Endothelial cell of umbilical vein (primary cell): ENCODE measurements around the gene C14orf180. TPM values are rescaled to one million over a fixed set of nuclear protein-coding genes. Genes with fewer than 3 reads are reported as not detected.

ENCODE experiments used
- BruUV-seq: library from RNA; stranded (reverse); fragments of 400-500 nt; replicated peaks from 2 replicates; lab custom pipeline; 2021; lab: Mats Ljungman, UMichigan
- CTCF ChIA-PET: fragments of 300-600, 350-600 bp; sonication (Branson Sonifier 250); formaldehyde crosslinking; loops from one replicate; lab custom pipeline; 2021; ENCODE audit warnings: antibody characterized with exemption, inconsistent platforms; lab: Charles Lee
- POLR2A ChIA-PET: fragments of 300-600, 350-600 bp; sonication (Branson Sonifier 250); formaldehyde crosslinking; loops from one replicate; lab custom pipeline; 2021; ENCODE audit warnings: antibody characterized with exemption, inconsistent platforms; lab: Charles Lee
- DNase-seq: peaks from one replicate; pipeline ENCODE4 v3.0.0-alpha.2; 2011; ENCODE audit warnings: low read depth, low spot score
- FAIRE-seq: peaks from 2 replicates; lab custom pipeline; 2011; peaks lifted over from hg19 to GRCh38; lab: Jason Lieb, UNC
- H2AFZ ChIP-seq: 2 replicates; pipeline ENCODE4 v1.6.0; 2012; ENCODE audit warnings: low read depth, low read length, control low read depth, inconsistent platforms
- H3K27ac ChIP-seq: 2 replicates; pipeline ENCODE4 v1.5.1; 2011; ENCODE audit warnings: low read depth, mild to moderate bottlenecking, control low read depth, low read length, moderate library complexity; ENCODE audit not compliant: insufficient read depth
- H3K27me3 ChIP-seq, 2 experiments: 2 replicates each; pipeline versions ENCODE4 v1.6.0 to v1.6.1; 2011; ENCODE audit warnings: low read length in 2 of 2, mixed read lengths in 1 of 2; ENCODE audit not compliant: control insufficient read depth in 2 of 2, insufficient read depth in 2 of 2
- H3K36me3 ChIP-seq, 2 experiments: 2 replicates in 1 of 2; 3 replicates in 1 of 2; pipeline ENCODE4 v1.5.1; 2011; ENCODE audit warnings: low read length in 2 of 2, mild to moderate bottlenecking in 1 of 2, moderate library complexity in 1 of 2; ENCODE audit not compliant: control insufficient read depth in 2 of 2, insufficient read depth in 2 of 2; ENCODE audit errors: extremely low read depth in 1 of 2
- H3K4me1 ChIP-seq: 3 replicates; pipeline ENCODE4 v1.5.1; 2011; ENCODE audit warnings: mild to moderate bottlenecking, low read length; ENCODE audit not compliant: control insufficient read depth, insufficient read depth; ENCODE audit errors: extremely low read depth
- H3K4me2 ChIP-seq: 2 replicates; pipeline ENCODE4 v1.6.1; 2011; ENCODE audit warnings: low read length, control low read depth, mixed read lengths; ENCODE audit not compliant: insufficient read depth
- H3K4me3 ChIP-seq, 3 experiments: fragments of 200-600 bp in 1 of 3; sonication (generic), shearing (Covaris generic) in 1 of 3; replicated peaks in 1 of 3; 2 replicates each; pipeline ENCODE4 v1.5.1; 2011 to 2016; ENCODE audit warnings: control low read depth in 3 of 3, low read length in 3 of 3, mild to moderate bottlenecking in 2 of 3, inconsistent platforms in 1 of 3, low read depth in 1 of 3, moderate library complexity in 1 of 3; ENCODE audit not compliant: insufficient read depth in 1 of 3
- H3K79me2 ChIP-seq: 2 replicates; pipeline ENCODE4 v1.6.0; 2012; ENCODE audit warnings: low read length, inconsistent platforms; ENCODE audit not compliant: control insufficient read depth, insufficient read depth
- H3K9ac ChIP-seq: replicated peaks from 2 replicates; pipeline ENCODE3; 2011; ENCODE audit warnings: low read length, control low read depth; ENCODE audit not compliant: insufficient read depth; ENCODE audit errors: extremely low read depth
- H3K9me1 ChIP-seq: replicated peaks from 3 replicates; pipeline ENCODE4 v1.6.0; 2011; ENCODE audit warnings: mild to moderate bottlenecking, low read length; ENCODE audit not compliant: control insufficient read depth, insufficient read depth; ENCODE audit errors: extremely low read depth
- H3K9me3 ChIP-seq: replicated peaks from 2 replicates; pipeline ENCODE4 v1.5.1; 2012; ENCODE audit warnings: low read length, inconsistent platforms; ENCODE audit not compliant: control insufficient read depth, insufficient read depth
- H4K20me1 ChIP-seq: replicated peaks from 2 replicates; pipeline ENCODE3; 2011; ENCODE audit warnings: mild to moderate bottlenecking, low read length; ENCODE audit not compliant: control insufficient read depth, insufficient read depth; ENCODE audit errors: extremely low read depth
- EZH2 ChIP-seq: IDR thresholded peaks from 2 replicates; pipeline ENCODE4 v1.6.1; 2012; ENCODE audit warnings: borderline replicate concordance, low read depth, mild to moderate bottlenecking, moderate library complexity, low read length, inconsistent platforms; ENCODE audit not compliant: severe bottlenecking
- FOS ChIP-seq: IDR thresholded peaks from 2 replicates; pipeline ENCODE4 v1.6.1; 2011; ENCODE audit warnings: mild to moderate bottlenecking, low read length, moderate library complexity, borderline replicate concordance; ENCODE audit not compliant: insufficient read depth
- GATA2 ChIP-seq: IDR thresholded peaks from 2 replicates; pipeline ENCODE4 v1.7.0; 2011; ENCODE audit warnings: low read depth, mild to moderate bottlenecking, moderate library complexity, mixed read lengths, low read length; ENCODE audit not compliant: insufficient read length, insufficient read depth
- JUN ChIP-seq: IDR thresholded peaks from 2 replicates; pipeline ENCODE4 v1.6.1; 2011; ENCODE audit warnings: borderline replicate concordance, low read depth; ENCODE audit not compliant: insufficient read length, insufficient read depth
- MYC ChIP-seq: IDR thresholded peaks from one replicate; pipeline ENCODE4 v1.6.1; 2011; ENCODE audit warnings: mild to moderate bottlenecking, low read depth, low read length
- POLR2A ChIP-seq: IDR thresholded peaks from 2 replicates; pipeline ENCODE4 v1.6.1; 2012; ENCODE audit warnings: low read depth, mild to moderate bottlenecking, control low read depth, low read length
- POLR2AphosphoS5 ChIP-seq: IDR thresholded peaks from 2 replicates; pipeline ENCODE4 v1.6.1; 2012; ENCODE audit warnings: low read depth, mild to moderate bottlenecking, control low read depth, low read length, moderate library complexity; ENCODE audit not compliant: insufficient read depth
- dilution Hi-C: fragments of 300-500 bp; cut with MboI; formaldehyde crosslinking; loops from one replicate; pipeline ENCODE4 v1.15.0; 2019; ENCODE audit warnings: low sequenced_read_pairs; ENCODE audit not compliant: extremely low pct_ligation_motif_present
- intact Hi-C: fragments of 100-400 bp; cut with micrococcal nuclease; formaldehyde crosslinking; loops from one replicate; pipeline ENCODE4 v1.10.0; 2022
- polyA plus RNA-seq, 4 experiments: library from polyadenylated mRNA; depleted of rRNA in 3 of 4; stranded (reverse) in 3 of 4; unstranded in 1 of 4; fragments of >200 nt; gene quantifications; 2 replicates each; pipeline versions ENCODE4 v1.2.1 to v1.2.3, GENCODE V29; 2011 to 2012; ENCODE audit warnings: missing spikeins in 1 of 4
- total RNA-seq: library from RNA; stranded (reverse); gene quantifications from 2 replicates; pipeline ENCODE4 v1.2.3, GENCODE V29; 2021
- TF ChIP-seq, protein P1 (sequence below): IDR thresholded peaks from 2 replicates; pipeline ENCODE4 v1.6.1; 2011; ENCODE audit not compliant: insufficient read depth, insufficient read length
- TF ChIP-seq, protein P2 (sequence below), 2 donors: IDR thresholded peaks; 1 replicate in 1 of 2; 2 replicates in 1 of 2; pipeline ENCODE4 v1.5.1; 2011; ENCODE audit warnings: low read length in 2 of 2, mild to moderate bottlenecking in 2 of 2, moderate library complexity in 2 of 2, control low read depth in 1 of 2, inconsistent platforms in 1 of 2, low read depth in 1 of 2; ENCODE audit not compliant: insufficient read depth in 1 of 2; ENCODE audit errors: extremely low read depth in 1 of 2

The C14orf180 gene
- total and polyA plus RNA-seq, 2 donors (not counting 3 experiments of a cell fraction or from before 2014, with no cell fraction given): not detected

DNA sequence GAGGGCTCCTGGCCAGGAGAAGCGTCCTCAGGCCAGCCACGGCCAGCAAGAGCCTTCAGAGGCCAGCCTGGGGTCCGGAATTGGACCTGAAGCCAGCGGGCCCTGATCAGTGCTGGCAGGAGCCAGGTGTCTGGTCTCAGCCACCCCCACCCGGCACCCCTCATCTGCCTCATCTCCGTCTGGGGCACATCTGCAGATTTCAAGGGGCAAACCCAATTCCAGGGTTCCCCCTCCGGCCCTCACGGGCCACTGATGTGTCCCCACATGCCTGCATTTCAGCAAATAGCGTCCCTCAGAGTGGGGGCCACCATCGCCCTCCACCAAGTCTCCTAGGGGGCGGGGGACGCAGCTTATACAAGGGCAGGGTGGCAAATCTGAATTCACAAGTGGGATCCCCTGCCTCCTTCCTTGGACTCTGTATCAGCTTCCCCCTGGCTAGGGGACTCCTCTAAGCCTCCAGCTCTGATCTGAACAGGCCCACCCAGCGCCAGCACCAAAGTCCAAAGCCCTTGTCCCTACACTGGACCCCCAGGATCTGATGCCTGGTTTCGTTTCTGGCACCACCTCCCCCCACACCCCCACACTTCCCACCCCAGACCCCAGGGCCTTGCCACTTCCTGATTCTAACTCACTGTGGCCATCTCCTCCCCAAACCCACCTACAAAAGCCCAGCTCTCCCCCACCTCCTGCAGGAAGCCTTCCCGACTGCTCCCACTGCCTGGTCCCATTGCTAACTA lies 14.9 kb downstream of the C14orf180 start:
- Histone ChIP-seq H3K9me1 (no peaks in the 10 kb centered on the region), H4K20me1 (no peaks in the 10 kb centered on the region), H3K27me3 (no peaks in the 10 kb centered on the region), H3K4me2 (no peak overlapping the region), H3K79me2 (no peaks in the 10 kb centered on the region), H3K4me1 (no peaks in the 10 kb centered on the region), H3K27ac (no peak overlapping the region), H3K9ac (no peak overlapping the region), H2AFZ (no peak overlapping the region), H3K4me3 (no peak overlapping the region), H3K36me3 (no peaks in the 10 kb centered on the region), H3K9me3 (no peaks in the 10 kb centered on the region)
- ChIA-PET CTCF (no interaction called here), POLR2A (no interaction called here)
- dilution Hi-C loops (no loop called here), intact Hi-C loops (no loop called here)
- FAIRE-seq (no peak), DNase-seq (no peak)
- TF ChIP-seq EZH2 (no peak), JUN (no peak), POLR2AphosphoS5 (no peak), GATA2 (no peak), FOS (no peak), POLR2A (no peak), MYC (no peak)
- TF ChIP-seq, protein P1, sequence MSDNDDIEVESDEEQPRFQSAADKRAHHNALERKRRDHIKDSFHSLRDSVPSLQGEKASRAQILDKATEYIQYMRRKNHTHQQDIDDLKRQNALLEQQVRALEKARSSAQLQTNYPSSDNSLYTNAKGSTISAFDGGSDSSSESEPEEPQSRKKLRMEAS: no peak
- TF ChIP-seq, protein P2, sequence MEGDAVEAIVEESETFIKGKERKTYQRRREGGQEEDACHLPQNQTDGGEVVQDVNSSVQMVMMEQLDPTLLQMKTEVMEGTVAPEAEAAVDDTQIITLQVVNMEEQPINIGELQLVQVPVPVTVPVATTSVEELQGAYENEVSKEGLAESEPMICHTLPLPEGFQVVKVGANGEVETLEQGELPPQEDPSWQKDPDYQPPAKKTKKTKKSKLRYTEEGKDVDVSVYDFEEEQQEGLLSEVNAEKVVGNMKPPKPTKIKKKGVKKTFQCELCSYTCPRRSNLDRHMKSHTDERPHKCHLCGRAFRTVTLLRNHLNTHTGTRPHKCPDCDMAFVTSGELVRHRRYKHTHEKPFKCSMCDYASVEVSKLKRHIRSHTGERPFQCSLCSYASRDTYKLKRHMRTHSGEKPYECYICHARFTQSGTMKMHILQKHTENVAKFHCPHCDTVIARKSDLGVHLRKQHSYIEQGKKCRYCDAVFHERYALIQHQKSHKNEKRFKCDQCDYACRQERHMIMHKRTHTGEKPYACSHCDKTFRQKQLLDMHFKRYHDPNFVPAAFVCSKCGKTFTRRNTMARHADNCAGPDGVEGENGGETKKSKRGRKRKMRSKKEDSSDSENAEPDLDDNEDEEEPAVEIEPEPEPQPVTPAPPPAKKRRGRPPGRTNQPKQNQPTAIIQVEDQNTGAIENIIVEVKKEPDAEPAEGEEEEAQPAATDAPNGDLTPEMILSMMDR (IDR thresholded peaks at IDR 0.05; ENCODE audit: extremely low read depth in 1 of 2, insufficient read depth in 1 of 2, low read depth in 1 of 2, low read length in 2 of 2): no peak
- BruUV-seq: no TSS peak
